Effector memory CD4-positive, alpha-beta T cell (primary cell): Measurements from ENCODE around the gene SLC27A5.

Experiments
- DNase-seq, 3 donors: peaks; one replicate each; pipeline ENCODE4 v3.0.0-alpha.2; 2020
- H3K27ac ChIP-seq: 2 replicates; pipeline ENCODE4 v1.7.0; 2013; ENCODE audit warnings: mild to moderate bottlenecking, low read length, moderate library complexity; ENCODE audit not compliant: insufficient read depth, poor library complexity, severe bottlenecking
- H3K27me3 ChIP-seq: replicated peaks from 2 replicates; pipeline ENCODE4 v1.7.0; 2013; ENCODE audit warnings: mild to moderate bottlenecking, low read length; ENCODE audit not compliant: insufficient read depth, control insufficient read depth, poor library complexity, severe bottlenecking
- H3K36me3 ChIP-seq: 2 replicates; pipeline ENCODE4 v1.7.0; 2013; ENCODE audit warnings: mild to moderate bottlenecking, low read length, moderate library complexity; ENCODE audit not compliant: control insufficient read depth, insufficient read depth
- H3K4me1 ChIP-seq: 2 replicates; pipeline ENCODE4 v1.7.0; 2013; ENCODE audit warnings: low read length, mild to moderate bottlenecking; ENCODE audit not compliant: control insufficient read depth, insufficient read depth, poor library complexity, severe bottlenecking
- H3K4me3 ChIP-seq: 2 replicates; pipeline ENCODE4 v1.7.0; 2013; ENCODE audit warnings: low read length, low read depth, mild to moderate bottlenecking; ENCODE audit not compliant: insufficient read depth, poor library complexity, severe bottlenecking
- H3K9me3 ChIP-seq: 2 replicates; pipeline ENCODE4 v1.7.0; 2013; ENCODE audit warnings: mild to moderate bottlenecking, low read length, moderate library complexity; ENCODE audit not compliant: control insufficient read depth

SLC27A5 gene

DNA sequence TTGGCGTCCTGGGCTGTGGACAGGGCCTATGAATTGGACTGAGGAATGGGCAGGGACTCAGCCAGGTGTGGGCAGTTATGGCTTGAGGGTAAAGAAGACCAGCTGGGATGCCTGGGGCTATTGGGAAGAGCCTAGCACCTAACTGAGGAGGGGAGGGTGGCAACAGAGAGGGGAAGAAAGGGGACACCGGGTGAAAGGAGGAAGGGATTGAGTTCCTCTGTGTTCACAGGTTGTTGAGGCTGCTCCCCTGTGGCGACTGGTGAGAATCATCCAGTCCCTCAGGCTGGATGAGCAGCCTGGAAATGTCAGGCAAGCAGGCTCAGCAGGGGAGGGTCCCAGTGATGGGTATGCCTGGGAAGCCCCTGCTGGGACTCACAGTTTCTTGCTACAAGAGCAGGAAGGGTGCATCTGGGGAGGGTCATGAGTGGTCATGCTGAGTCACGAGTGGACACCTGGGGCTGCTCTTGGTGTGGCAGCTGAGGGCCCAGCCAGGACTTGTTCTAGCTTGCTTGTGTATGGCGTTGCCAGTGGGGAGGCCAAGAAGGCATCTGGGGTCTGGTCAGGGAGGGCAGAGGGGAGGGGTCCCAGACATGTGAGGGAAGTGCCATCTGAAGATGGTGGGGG is 43.5 kb downstream of the SLC27A5 start:
- peaks cover 8% of the 10 kb centered on the region for H3K36me3 ChIP-seq
- H3K9me3 ChIP-seq, result no peaks in the 10 kb centered on the region
- no peaks in the 10 kb centered on the region for H3K27me3 ChIP-seq
- peaks cover 15% of the 10 kb centered on the region for H3K4me1 ChIP-seq
- DNase-seq, result no peak
- no peak overlapping the region for H3K4me3 ChIP-seq
- no peak overlapping the region for H3K27ac ChIP-seq

DNA sequence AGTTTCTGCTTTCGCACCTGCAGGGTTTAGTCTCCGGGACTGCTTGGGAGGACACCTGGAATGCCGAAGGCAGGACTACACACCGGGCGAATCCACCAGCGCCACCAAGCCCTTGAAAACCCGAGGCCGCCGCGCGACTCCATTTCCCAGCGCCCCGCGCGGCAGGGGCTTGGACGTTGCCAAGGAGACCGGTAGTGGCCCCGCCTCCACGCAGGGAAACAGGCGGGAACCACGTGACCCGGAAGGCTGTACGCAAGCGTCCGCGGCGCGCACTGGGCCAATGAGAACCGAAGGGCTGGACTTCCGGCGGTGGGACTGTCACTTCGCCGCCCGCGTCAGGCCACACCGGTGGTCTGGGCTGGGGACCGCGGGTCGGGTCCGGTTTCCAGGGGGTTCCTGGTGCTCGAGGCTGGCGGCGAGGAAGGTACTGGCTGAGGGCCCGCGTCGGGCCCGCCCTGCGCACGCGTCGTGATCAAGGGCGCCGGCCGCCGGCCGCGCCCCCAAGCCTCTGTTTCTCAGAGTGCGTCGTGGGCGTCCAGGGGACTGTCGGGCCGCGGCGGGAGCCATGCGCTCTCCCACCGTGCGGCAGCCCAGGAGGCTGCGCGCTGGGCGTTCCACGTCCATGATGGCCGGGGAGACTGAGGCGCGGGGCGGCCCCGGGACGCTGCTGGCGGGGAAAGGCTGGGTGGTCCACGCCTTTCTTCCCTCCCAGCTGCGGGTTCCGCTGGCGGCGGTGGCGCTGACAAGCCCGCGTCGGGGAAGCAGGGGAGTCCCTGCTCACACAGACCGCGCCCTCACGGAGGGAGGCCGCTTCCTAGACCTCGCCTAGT is 44.8 kb downstream of the SLC27A5 start, which contains the start of gene ZNF324:
TSS of gene ZNF324 (plus strand) at position 321 of the 830 bp plus-strand sequence. CDS start 2,106 bp downstream, outside the sequence.
- H3K27ac ChIP-seq, result peak within 1 kb of the TSS; percentile 96
- no peaks in the 10 kb centered on the region for H3K9me3 ChIP-seq
- H3K4me3 ChIP-seq, result peak within 1 kb of the TSS; percentile 98
- H3K4me1 ChIP-seq, result peaks cover 15% of the 10 kb centered on the region
- no peaks in the 10 kb centered on the region for H3K27me3 ChIP-seq
- peaks cover 8% of the 10 kb centered on the region for H3K36me3 ChIP-seq
- peak; percentile 92 to 97 (median 94) for DNase-seq

DNA sequence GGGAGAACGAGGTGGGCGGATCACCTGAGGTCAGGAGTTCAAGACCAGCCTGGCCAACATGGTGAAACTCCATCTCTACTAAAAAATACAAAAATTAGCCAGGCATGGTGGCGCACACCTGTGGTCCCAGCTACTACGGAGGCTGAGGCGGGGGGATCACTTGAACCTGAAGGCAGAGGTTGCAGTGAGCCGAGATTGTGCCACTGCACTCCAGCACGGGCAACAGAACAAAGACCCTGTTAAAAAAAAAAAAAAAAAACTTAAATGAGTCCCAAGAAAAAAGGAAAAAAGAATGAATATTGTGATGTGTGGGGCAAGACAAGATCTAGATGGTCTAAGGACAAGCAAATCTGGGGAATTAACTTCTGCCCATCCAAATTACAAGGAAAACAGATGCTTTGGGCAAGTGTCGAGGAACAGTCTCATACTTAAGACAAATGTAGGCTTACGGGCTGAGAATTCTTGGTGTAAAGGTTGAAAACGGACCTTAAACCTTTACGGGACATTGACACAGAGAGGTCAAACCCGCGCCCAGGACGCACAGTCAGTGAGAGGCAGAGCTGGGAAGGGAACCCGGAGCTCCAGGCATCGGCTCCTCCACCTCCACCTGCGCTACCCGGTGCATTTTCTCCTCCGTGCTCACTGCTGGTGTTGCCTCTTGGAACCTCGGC is 45.6 kb downstream of the SLC27A5 start:
- Histone ChIP-seq H3K27me3 (no peaks in the 10 kb centered on the region), H3K9me3 (no peaks in the 10 kb centered on the region), H3K36me3 (peaks cover 8% of the 10 kb centered on the region), H3K4me3 (peak overlapping the region; percentile 98), H3K4me1 (peaks cover 15% of the 10 kb centered on the region), H3K27ac (peak overlapping the region; percentile 96)
- no peak for DNase-seq

DNA sequence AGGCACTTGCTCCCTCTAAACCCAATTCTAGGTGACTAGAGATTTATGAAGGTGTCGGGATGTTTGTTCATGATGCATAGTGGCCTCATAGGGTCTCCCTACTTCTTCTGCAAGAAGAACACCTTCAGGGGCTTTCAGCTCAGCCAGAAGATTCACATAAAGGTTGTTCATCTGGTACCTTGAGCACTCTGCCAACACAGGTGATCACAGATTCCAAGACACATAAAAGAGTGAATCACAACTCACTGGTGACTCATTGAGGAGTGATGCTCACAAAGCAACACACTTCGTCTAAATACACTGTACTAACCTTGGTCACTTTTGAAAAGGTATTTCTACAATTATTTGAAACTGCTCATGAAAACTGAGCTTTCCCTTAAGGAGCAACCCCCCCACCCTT is 51.8 kb downstream of the SLC27A5 start:
- no peaks in the 10 kb centered on the region for H3K36me3 ChIP-seq
- no peaks in the 10 kb centered on the region for H3K4me1 ChIP-seq
- no peaks in the 10 kb centered on the region for H3K9me3 ChIP-seq
- no peak for DNase-seq
- no peak overlapping the region for H3K27ac ChIP-seq
- H3K4me3 ChIP-seq, result no peak overlapping the region
- no peaks in the 10 kb centered on the region for H3K27me3 ChIP-seq

DNA sequence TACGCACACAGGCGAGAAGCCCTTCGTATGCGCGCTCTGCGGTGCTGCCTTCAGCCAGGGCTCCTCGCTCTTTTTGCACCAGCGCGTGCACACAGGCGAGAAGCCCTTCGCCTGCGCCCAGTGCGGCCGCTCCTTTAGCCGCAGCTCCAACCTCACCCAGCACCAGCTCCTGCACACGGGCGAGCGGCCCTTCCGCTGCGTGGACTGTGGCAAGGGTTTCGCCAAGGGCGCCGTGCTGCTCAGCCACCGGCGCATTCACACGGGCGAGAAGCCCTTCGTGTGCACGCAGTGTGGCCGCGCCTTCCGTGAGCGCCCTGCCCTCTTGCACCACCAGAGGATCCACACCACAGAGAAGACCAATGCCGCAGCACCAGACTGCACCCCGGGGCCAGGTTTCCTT is 55.7 kb downstream of the SLC27A5 start:
- Histone ChIP-seq H3K4me1 (peaks cover 3% of the 10 kb centered on the region), H3K27ac (no peak overlapping the region), H3K27me3 (no peaks in the 10 kb centered on the region), H3K36me3 (no peaks in the 10 kb centered on the region), H3K4me3 (no peak overlapping the region), H3K9me3 (no peaks in the 10 kb centered on the region)
- no peak for DNase-seq

DNA sequence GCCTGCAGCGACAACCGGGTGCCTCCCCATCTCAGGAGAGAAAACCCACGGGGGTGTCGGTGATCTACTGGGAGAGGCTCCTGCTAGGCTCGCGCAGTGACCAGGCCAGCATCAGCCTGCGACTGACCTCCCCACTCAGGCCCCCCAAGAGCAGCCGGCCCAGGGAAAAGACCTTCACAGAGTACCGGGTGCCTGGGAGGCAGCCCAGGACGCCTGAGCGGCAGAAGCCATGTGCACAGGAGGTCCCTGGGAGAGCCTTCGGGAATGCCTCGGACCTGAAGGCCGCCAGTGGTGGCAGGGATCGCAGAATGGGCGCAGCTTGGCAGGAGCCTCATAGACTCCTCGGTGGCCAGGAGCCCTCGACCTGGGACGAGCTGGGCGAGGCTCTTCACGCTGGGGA is 56.5 kb downstream of the SLC27A5 start:
- peaks cover 6% of the 10 kb centered on the region for H3K4me1 ChIP-seq
- H3K27me3 ChIP-seq, result no peaks in the 10 kb centered on the region
- H3K9me3 ChIP-seq, result no peaks in the 10 kb centered on the region
- H3K4me3 ChIP-seq, result no peak overlapping the region
- H3K27ac ChIP-seq, result no peak overlapping the region
- H3K36me3 ChIP-seq, result no peaks in the 10 kb centered on the region
- no peak for DNase-seq

DNA sequence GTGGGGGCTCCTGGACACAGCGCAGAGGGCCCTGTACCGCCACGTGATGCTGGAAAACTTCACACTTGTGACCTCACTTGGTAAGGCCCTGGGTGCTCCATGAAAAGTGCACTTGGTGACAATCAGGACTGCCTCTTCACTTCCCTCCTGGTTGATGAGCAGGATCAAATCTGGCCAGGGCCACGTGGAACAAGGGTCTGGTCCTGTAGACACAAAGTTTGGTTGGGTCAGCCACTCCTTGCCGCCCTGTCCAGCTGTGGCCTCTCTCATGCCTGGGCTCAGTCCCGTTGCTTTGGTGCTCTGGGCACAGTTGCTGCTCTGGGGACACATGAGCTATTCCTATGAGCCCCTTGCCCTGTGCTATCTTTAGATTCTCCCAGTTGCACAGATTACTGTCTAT is 58.0 kb downstream of the SLC27A5 start:
- H3K9me3 ChIP-seq, result no peaks in the 10 kb centered on the region
- no peak overlapping the region for H3K27ac ChIP-seq
- H3K4me3 ChIP-seq, result no peak overlapping the region
- no peak for DNase-seq
- peaks cover 6% of the 10 kb centered on the region for H3K4me1 ChIP-seq
- H3K27me3 ChIP-seq, result no peaks in the 10 kb centered on the region
- H3K36me3 ChIP-seq, result no peaks in the 10 kb centered on the region

DNA sequence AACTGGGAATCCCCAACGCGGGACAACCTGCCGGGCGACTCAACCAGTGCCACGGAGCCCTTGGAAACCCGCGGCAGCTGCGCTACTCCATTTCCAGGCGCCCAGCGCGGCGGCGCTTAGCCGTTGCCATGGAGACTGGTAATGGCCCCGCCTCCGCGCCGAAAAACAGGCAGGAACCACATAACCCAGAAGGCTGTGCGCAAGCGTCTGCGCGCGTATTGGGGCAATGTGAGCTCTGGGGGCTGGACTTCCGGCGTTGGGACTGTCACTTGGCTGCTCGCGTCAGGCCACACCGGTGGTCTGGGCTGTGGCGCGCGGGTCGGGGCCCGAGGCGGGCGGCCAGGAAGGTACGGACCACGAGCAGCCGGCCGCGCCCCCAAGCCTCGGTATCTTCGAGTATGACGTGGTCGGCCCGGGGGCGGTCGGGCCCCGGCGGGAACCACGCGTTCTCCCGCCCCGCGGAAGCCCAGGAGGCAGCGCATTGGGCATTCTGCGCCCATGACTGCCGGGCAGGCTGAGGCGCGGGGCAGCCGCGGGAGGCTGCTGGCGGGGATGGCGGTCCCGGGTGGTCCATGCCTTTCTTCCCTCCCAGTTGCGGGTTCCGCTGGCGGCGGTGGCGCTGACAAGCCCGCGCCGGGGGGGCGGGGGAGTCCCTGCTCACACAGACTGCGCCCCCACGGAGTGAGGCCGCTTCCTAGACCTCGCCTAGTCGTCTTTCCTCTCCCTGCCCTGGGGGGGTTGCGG is 60.3 kb downstream of the SLC27A5 start, which contains the start of gene ZNF324B:
TSS of gene ZNF324B (plus strand) at position 265 of the 744 bp plus-strand sequence. CDS start 2,080 bp downstream, outside the sequence.
- Histone ChIP-seq H3K36me3 (no peaks in the 10 kb centered on the region), H3K4me3 (peak within 1 kb of the TSS; percentile 93), H3K27ac (peak within 1 kb of the TSS; percentile 80), H3K27me3 (no peaks in the 10 kb centered on the region), H3K9me3 (no peaks in the 10 kb centered on the region), H3K4me1 (peaks cover 6% of the 10 kb centered on the region)
- peak; percentile 93 to 96 (median 95) for DNase-seq

DNA sequence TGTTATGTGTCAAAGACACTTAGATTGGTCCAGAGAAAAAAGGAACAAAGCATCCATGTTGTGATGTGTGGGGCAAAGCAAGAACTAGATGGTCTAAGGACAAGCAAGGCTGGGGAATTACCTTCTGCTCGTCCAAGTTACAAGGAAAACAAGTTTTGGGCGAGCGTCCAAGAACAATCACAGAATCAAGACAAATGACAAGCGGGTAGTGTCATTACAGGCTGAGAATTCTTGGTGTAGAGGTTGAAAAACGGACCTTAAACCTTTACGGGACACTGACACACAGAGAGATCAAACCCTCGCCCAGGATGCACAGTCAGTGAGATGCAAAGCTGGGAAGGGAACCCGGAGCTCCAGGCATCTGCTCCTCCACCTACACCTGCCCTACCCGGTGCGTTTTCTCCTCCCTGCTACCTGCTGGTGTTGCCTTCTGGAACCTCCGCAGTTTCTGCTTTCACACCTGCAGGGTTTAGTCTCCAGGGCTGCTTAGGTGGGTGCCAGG is 60.9 kb downstream of the SLC27A5 start:
- H3K36me3 ChIP-seq, result no peaks in the 10 kb centered on the region
- DNase-seq, result no peak
- no peaks in the 10 kb centered on the region for H3K27me3 ChIP-seq
- no peaks in the 10 kb centered on the region for H3K9me3 ChIP-seq
- H3K4me1 ChIP-seq, result peaks cover 6% of the 10 kb centered on the region
- H3K27ac ChIP-seq, result peak overlapping the region; percentile 80
- H3K4me3 ChIP-seq, result peak overlapping the region; percentile 93
